ENCODE measurements around the gene CIAO1. TPM values are rescaled to one million over a fixed set of nuclear protein-coding genes. Genes with fewer than 3 reads are reported as not detected.

CIAO1 gene
- total RNA-seq, 1 experiment from 2014 or later = 79.7 TPM

DNA sequence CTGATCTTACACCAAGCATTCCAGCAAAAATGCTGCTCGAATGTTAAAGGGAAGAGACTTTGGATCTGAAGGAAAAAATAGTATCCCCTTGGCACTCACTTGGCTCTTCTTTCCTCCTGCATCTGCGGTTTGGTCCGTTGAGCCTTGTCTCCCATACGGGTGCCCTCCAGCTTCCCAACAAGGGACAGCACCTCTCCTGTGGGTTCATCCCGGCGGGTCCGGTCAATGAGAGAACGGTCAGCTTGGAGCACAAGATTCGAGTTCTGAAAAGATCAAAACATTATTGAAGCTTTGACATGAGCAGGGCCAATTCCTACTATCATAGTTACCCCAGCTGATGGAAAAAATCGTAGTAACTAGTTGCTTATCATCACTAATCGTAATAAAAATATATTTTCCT lies 38.6 kb downstream of the CIAO1 start:
- BruUV-seq (replicated peaks) = no TSS peak
- intact Hi-C loops (cut with micrococcal nuclease; ENCODE audit: unreplicated experiment) = loop anchor here (1.0 kb wide), 1 partner anchor 38 kb away; the partner anchor contains the start of gene CIAO1
- Histone ChIP-seq H3K36me3 (ENCODE audit: insufficient read depth, low read length, poor library complexity, severe bottlenecking) (peaks cover 47% of the 10 kb centered on the region), H3K4me1 (ENCODE audit: insufficient read depth, low read length, poor library complexity, severe bottlenecking) (peaks cover 15% of the 10 kb centered on the region), H3K4me3 (ENCODE audit: low read depth, low read length, poor library complexity, severe bottlenecking) (peak overlapping the region; percentile 94), H3K9me3 (ENCODE audit: low read depth, low read length, poor library complexity, severe bottlenecking) (no peaks in the 10 kb centered on the region), H3K27ac (ENCODE audit: low read depth, low read length, poor library complexity, severe bottlenecking) (peak overlapping the region; percentile 90), H3K27me3 (replicated peaks; ENCODE audit: insufficient read depth, low read depth, low read length, poor library complexity) (no peaks in the 10 kb centered on the region)
- no peak for DNase-seq (ENCODE audit: low spot score)
- ChIA-PET CTCF (no interaction called here), POLR2A (ENCODE audit: low non-redundant PET) (interaction anchor here (0.6 kb wide), 3 partner anchors 8 to 59 kb away, joined by 3 read pairs; no protein-coding TSS in a partner anchor)
- TF ChIP-seq, protein P1, sequence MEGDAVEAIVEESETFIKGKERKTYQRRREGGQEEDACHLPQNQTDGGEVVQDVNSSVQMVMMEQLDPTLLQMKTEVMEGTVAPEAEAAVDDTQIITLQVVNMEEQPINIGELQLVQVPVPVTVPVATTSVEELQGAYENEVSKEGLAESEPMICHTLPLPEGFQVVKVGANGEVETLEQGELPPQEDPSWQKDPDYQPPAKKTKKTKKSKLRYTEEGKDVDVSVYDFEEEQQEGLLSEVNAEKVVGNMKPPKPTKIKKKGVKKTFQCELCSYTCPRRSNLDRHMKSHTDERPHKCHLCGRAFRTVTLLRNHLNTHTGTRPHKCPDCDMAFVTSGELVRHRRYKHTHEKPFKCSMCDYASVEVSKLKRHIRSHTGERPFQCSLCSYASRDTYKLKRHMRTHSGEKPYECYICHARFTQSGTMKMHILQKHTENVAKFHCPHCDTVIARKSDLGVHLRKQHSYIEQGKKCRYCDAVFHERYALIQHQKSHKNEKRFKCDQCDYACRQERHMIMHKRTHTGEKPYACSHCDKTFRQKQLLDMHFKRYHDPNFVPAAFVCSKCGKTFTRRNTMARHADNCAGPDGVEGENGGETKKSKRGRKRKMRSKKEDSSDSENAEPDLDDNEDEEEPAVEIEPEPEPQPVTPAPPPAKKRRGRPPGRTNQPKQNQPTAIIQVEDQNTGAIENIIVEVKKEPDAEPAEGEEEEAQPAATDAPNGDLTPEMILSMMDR (conservative IDR thresholded peaks at IDR 0.05; ENCODE audit: low read depth, low read length) = no peak
- TF ChIP-seq EZH2 (IDR thresholded peaks at IDR 0.05; ENCODE audit: borderline replicate concordance, low read depth, low read length, poor library complexity, severe bottlenecking) = no peak

DNA sequence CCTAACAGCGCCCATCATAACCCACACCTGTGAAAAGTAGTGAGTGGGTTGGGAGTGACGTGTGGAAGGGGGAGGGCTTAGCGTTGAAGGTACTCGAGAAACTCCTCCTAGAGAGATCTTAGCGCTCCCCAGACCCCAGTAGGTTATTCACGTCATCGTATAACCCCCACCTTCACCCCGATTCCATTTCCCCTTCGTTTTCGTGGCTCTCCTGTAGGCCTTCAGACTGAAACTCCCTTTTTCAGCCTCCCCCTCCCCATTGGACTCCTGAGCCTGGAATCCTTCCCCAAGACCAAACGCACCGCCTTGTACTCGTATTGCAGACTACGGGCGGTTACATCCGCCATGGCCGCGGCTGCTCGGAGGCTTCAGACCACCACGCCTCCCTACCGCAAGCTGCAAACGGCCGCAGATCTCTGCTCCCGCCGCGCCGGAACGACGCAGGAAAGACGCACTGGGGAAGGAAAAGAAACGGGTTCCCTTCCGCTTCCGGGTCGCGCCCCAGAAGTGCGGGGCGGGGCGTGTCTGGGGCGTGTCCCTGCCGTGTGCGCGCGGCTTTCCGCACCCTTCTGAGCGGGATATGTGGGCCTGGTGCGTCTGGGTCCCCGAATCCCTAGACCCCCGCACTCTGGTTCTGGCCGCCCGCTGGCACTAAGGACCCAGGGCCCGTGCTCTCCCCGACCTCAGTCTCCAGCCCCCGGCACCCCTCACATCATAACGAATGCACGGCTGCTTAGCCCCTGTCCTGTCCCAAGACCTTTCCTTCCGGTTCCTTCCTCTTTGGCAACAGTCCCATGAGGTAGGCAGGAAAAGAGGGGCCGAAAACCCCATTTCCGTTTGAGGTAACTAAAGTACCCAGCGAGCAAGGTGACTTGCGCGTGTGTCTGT lies 39.3 kb downstream of the CIAO1 start, which contains the start of gene SNRNP200:
Gene SNRNP200 (minus strand): TSS at position 456 of the 888 bp plus-strand sequence. CDS start 109 bp downstream, at position 347.
- H3K4me3 ChIP-seq (ENCODE audit: low read depth, low read length, poor library complexity, severe bottlenecking) = peak within 1 kb of the TSS; percentile 94
- no TSS peak for BruUV-seq (replicated peaks)
- intact Hi-C loops (cut with micrococcal nuclease; ENCODE audit: unreplicated experiment) = loop anchor here (1.0 kb wide), 1 partner anchor 39 kb away; the partner anchor contains the start of gene CIAO1
- H3K27ac ChIP-seq (ENCODE audit: low read depth, low read length, poor library complexity, severe bottlenecking) = peak within 1 kb of the TSS; percentile 90
- H3K27me3 ChIP-seq (replicated peaks; ENCODE audit: insufficient read depth, low read depth, low read length, poor library complexity) = no peaks in the 10 kb centered on the region
- H3K4me1 ChIP-seq (ENCODE audit: insufficient read depth, low read length, poor library complexity, severe bottlenecking) = peaks cover 15% of the 10 kb centered on the region
- CTCF ChIA-PET = no interaction called here
- peaks cover 40% of the 10 kb centered on the region for H3K36me3 ChIP-seq (ENCODE audit: insufficient read depth, low read length, poor library complexity, severe bottlenecking)
- H3K9me3 ChIP-seq (ENCODE audit: low read depth, low read length, poor library complexity, severe bottlenecking) = no peaks in the 10 kb centered on the region
- POLR2A ChIA-PET (ENCODE audit: low non-redundant PET) = interaction anchor here (0.6 to 0.7 kb wide), 4 partner anchors 9 to 59 kb away, joined by 3 read pairs; no protein-coding TSS in a partner anchor
- DNase-seq (ENCODE audit: low spot score) = peak; percentile 96
- TF ChIP-seq EZH2 (IDR thresholded peaks at IDR 0.05; ENCODE audit: borderline replicate concordance, low read depth, low read length, poor library complexity, severe bottlenecking) = no peak
- TF ChIP-seq, protein P1 (conservative IDR thresholded peaks at IDR 0.05; ENCODE audit: low read depth, low read length) = no peak

DNA sequence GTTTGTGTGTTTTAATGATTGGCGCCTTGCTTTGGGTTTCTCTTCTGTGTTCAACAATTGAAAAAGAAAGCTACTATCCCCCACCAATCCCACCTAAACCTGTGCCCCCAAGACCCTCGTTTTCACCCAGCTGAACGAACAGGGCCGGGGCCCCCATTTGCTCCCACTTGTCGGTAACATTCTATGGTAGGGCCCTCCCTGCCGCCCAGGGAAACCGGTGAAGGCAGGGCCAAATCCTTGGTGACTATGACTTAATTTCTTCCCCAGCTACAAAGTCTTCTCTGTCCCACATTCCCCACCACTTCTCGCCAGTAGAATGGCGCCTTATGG lies 39.9 kb downstream of the CIAO1 start:
- DNase-seq (ENCODE audit: low spot score) = no peak
- H3K36me3 ChIP-seq (ENCODE audit: insufficient read depth, low read length, poor library complexity, severe bottlenecking) = peaks cover 34% of the 10 kb centered on the region
- POLR2A ChIA-PET (ENCODE audit: low non-redundant PET) = interaction anchor here (0.7 kb wide), 1 partner anchor 21 kb away, joined by 3 read pairs; no protein-coding TSS in a partner anchor
- peak overlapping the region; percentile 90 for H3K27ac ChIP-seq (ENCODE audit: low read depth, low read length, poor library complexity, severe bottlenecking)
- TSS peak; percentile 93 for BruUV-seq (replicated peaks)
- peak overlapping the region; percentile 94 for H3K4me3 ChIP-seq (ENCODE audit: low read depth, low read length, poor library complexity, severe bottlenecking)
- H3K9me3 ChIP-seq (ENCODE audit: low read depth, low read length, poor library complexity, severe bottlenecking) = no peaks in the 10 kb centered on the region
- intact Hi-C loops (cut with micrococcal nuclease; ENCODE audit: unreplicated experiment) = loop anchor here (1.0 to 2.0 kb wide), 2 partner anchors 40 to 203 kb away; partner anchors contain the start of gene CIAO1
- TF ChIP-seq EZH2 (IDR thresholded peaks at IDR 0.05; ENCODE audit: borderline replicate concordance, low read depth, low read length, poor library complexity, severe bottlenecking) = no peak
- TF ChIP-seq, protein P1 (conservative IDR thresholded peaks at IDR 0.05; ENCODE audit: low read depth, low read length) = no peak
- CTCF ChIA-PET = no interaction called here
- no peaks in the 10 kb centered on the region for H3K27me3 ChIP-seq (replicated peaks; ENCODE audit: insufficient read depth, low read depth, low read length, poor library complexity)
- H3K4me1 ChIP-seq (ENCODE audit: insufficient read depth, low read length, poor library complexity, severe bottlenecking) = peaks cover 15% of the 10 kb centered on the region
